GM12878 (cell line): ENCODE measurements around the gene AHNAK. TPM values are rescaled to one million over a fixed set of nuclear protein-coding genes. Genes with fewer than 3 reads are reported as not detected.

ENCODE experiments used
- BACH1 ChIP-seq: fragments of 450-650 bp; IDR thresholded peaks from 2 replicates; pipeline ENCODE4 v1.6.1; 2017; ENCODE audit warnings: mild to moderate bottlenecking, borderline replicate concordance
- BHLHE40 ChIP-seq, 2 experiments: fragments of 450-650 bp in 1 of 2; IDR thresholded peaks; 2 replicates each; pipeline ENCODE4 v1.6.1; 2011 to 2017; ENCODE audit warnings: low read depth in 2 of 2, borderline replicate concordance in 1 of 2, improper control_type of control experiment in 1 of 2, low read length in 1 of 2, mild to moderate bottlenecking in 1 of 2
- EED ChIP-seq: sonication (generic); IDR thresholded peaks from 2 replicates; pipeline ENCODE4 v1.6.1; 2016; ENCODE audit warnings: antibody characterized with exemption, low read depth
- ETV6 ChIP-seq, 2 experiments: fragments of 450-650 bp in 1 of 2; IDR thresholded peaks in 1 of 2; conservative IDR thresholded peaks in 1 of 2; 2 replicates each; pipeline ENCODE4 v1.6.1; 2014; ENCODE audit warnings: antibody characterized with exemption in 1 of 2, borderline replicate concordance in 1 of 2, low read depth in 1 of 2, mild to moderate bottlenecking in 1 of 2, moderate library complexity in 1 of 2
- FOXK2 ChIP-seq: fragments of 450-650 bp; IDR thresholded peaks from 2 replicates; pipeline ENCODE4 v1.6.1; 2017; ENCODE audit warnings: mild to moderate bottlenecking, moderate library complexity
- IKZF1 ChIP-seq: fragments of 450-650 bp; conservative IDR thresholded peaks from 2 replicates; pipeline ENCODE4 v1.6.1; 2017; ENCODE audit warnings: antibody characterized with exemption, mild to moderate bottlenecking
- MTA2 ChIP-seq: fragments of 450-650 bp; IDR thresholded peaks from 2 replicates; pipeline ENCODE4 v1.6.1; 2016; ENCODE audit warnings: low read depth, mild to moderate bottlenecking, moderate library complexity
- POU2F2 ChIP-seq: IDR thresholded peaks from 3 replicates; pipeline ENCODE4 v1.6.1; 2011; ENCODE audit warnings: low read depth, mild to moderate bottlenecking, low read length, borderline replicate concordance
- RUNX3 ChIP-seq: IDR thresholded peaks from 2 replicates; pipeline ENCODE4 v1.6.1; 2012; ENCODE audit warnings: low read length, inconsistent platforms
- SMARCA5 ChIP-seq: fragments of 450-650 bp; IDR thresholded peaks from 2 replicates; pipeline ENCODE4 v1.6.1; 2017; ENCODE audit warnings: mild to moderate bottlenecking
- ZBED1 ChIP-seq: IDR thresholded peaks from 2 replicates; pipeline ENCODE4 v1.6.1; 2016; ENCODE audit warnings: borderline replicate concordance
- polyA plus RNA-seq, 11 experiments: library from polyadenylated mRNA; depleted of rRNA in 4 of 11; unstranded in 6 of 11; stranded (reverse) in 5 of 11; fragments of >200 nt; fragmentation: Nextera tagmentation in 4 of 11; fragmentation: Illumina TruSeq in 1 of 11; extraction: Ambion mirVana in 4 of 11; extraction: Trizol in 1 of 11; gene quantifications; 1 replicate in 1 of 11; 2 replicates in 10 of 11; pipeline versions ENCODE4 v1.2.1 to v1.2.3, GENCODE V29; 2011 to 2016; ENCODE audit warnings: inconsistent platforms in 2 of 11, missing spikeins in 2 of 11, low read depth in 1 of 11
- total RNA-seq, 4 experiments: library from RNA; depleted of rRNA in 3 of 4; stranded (reverse); fragments of >200 nt in 3 of 4; fragmentation: Illumina TruSeq in 1 of 4; extraction: Trizol in 1 of 4; gene quantifications; 2 replicates each; pipeline versions ENCODE4 v1.2.1 to v1.2.3, GENCODE V29; 2013 to 2021
- TF ChIP-seq, protein P1 (sequence below): fragments of 450-650 bp; IDR thresholded peaks from 2 replicates; pipeline ENCODE4 v1.6.1; 2017; ENCODE audit warnings: mild to moderate bottlenecking, moderate library complexity
- TF ChIP-seq, protein P2 (sequence below): IDR thresholded peaks from 2 replicates; pipeline ENCODE4 v1.6.1; 2011; ENCODE audit warnings: borderline replicate concordance, low read depth, mild to moderate bottlenecking, moderate library complexity, low read length; ENCODE audit not compliant: insufficient read depth, poor library complexity, severe bottlenecking

AHNAK gene
- total and polyA plus RNA-seq, 10 of the 15 experiments (the other 5 are each of a cell fraction or from before 2014, with no cell fraction given): 0.76 to 90.3 (median 19.4) TPM

DNA sequence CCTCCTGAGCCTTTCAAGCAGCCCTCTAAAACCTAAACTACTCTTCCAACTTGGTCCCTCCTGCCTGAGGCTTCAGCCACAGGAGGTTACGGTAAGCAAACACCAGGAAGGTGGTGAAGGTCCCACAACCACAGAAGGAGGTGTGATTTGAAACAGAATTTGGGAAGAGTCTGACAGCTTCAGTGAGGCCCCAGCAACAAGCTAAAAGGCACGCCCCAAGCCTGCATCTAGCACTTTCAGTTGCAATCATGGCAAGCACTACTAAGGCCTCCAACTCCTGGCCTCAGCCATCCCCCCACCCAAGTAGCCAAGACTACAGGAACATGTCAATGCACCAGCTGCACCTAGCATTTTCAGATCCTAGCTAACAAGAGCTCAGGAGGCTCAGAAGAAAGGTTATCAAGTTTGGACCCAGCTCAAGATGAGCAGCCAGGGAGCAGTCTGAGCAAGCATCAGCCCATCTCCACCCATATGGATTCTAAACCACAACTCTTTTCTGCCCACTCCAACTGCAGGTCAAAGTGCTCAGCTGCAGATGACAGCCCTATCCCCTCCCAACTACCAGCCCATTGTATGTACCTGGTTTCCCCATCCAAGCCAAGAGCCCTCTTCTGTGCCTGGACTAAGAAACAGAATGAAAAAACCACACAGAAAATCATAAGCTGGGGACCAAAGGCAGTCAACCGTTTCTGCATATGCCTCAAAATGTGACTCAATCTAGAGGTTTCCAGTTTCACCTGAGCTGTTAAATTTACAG lies 10.4 kb upstream of the AHNAK start (continued):
- TF ChIP-seq ETV6 (conservative IDR thresholded peaks at IDR 0.05 in 1 of 2, IDR thresholded peaks at IDR 0.05 in 1 of 2; ENCODE audit: borderline replicate concordance in 1 of 2, low read depth in 1 of 2): no peak; a peak in 1 of 4 replicates
- TF ChIP-seq SMARCA5: peak; percentile 38; the same call in 1 of the 2 replicates
- peak; percentile 73; the same call in 1 of the 2 replicates for TF ChIP-seq RUNX3
- TF ChIP-seq, protein P1, sequence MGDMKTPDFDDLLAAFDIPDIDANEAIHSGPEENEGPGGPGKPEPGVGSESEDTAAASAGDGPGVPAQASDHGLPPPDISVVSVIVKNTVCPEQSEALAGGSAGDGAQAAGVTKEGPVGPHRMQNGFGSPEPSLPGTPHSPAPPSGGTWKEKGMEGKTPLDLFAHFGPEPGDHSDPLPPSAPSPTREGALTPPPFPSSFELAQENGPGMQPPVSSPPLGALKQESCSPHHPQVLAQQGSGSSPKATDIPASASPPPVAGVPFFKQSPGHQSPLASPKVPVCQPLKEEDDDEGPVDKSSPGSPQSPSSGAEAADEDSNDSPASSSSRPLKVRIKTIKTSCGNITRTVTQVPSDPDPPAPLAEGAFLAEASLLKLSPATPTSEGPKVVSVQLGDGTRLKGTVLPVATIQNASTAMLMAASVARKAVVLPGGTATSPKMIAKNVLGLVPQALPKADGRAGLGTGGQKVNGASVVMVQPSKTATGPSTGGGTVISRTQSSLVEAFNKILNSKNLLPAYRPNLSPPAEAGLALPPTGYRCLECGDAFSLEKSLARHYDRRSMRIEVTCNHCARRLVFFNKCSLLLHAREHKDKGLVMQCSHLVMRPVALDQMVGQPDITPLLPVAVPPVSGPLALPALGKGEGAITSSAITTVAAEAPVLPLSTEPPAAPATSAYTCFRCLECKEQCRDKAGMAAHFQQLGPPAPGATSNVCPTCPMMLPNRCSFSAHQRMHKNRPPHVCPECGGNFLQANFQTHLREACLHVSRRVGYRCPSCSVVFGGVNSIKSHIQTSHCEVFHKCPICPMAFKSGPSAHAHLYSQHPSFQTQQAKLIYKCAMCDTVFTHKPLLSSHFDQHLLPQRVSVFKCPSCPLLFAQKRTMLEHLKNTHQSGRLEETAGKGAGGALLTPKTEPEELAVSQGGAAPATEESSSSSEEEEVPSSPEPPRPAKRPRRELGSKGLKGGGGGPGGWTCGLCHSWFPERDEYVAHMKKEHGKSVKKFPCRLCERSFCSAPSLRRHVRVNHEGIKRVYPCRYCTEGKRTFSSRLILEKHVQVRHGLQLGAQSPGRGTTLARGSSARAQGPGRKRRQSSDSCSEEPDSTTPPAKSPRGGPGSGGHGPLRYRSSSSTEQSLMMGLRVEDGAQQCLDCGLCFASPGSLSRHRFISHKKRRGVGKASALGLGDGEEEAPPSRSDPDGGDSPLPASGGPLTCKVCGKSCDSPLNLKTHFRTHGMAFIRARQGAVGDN: 0 out of 2 replicates have a peak, but pooled peaks have one; percentile 7
- TF ChIP-seq ZBED1: 0 out of 2 replicates have a peak, but pooled peaks have one; percentile 46
- TF ChIP-seq EED: peak; percentile 37; the same call in 1 of the 2 replicates
- TF ChIP-seq MTA2: 0 out of 2 replicates have a peak, but pooled peaks have one; percentile 3
- TF ChIP-seq POU2F2: no peak; the same call in 2 of the 3 replicates
- TF ChIP-seq, protein P2, sequence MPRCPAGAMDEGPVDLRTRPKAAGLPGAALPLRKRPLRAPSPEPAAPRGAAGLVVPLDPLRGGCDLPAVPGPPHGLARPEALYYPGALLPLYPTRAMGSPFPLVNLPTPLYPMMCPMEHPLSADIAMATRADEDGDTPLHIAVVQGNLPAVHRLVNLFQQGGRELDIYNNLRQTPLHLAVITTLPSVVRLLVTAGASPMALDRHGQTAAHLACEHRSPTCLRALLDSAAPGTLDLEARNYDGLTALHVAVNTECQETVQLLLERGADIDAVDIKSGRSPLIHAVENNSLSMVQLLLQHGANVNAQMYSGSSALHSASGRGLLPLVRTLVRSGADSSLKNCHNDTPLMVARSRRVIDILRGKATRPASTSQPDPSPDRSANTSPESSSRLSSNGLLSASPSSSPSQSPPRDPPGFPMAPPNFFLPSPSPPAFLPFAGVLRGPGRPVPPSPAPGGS: peak; percentile 2
- TF ChIP-seq BHLHE40 (IDR thresholded peaks at IDR 0.05; ENCODE audit: borderline replicate concordance in 1 of 2, low read depth in 2 of 2, low read length in 1 of 2): peak in 1 of 2 experiments; percentile 18; a peak in 1 of 4 replicates
- TF ChIP-seq IKZF1: 0 out of 2 replicates have a peak, but pooled peaks have one; percentile 9
- TF ChIP-seq BACH1: 0 out of 2 replicates have a peak, but pooled peaks have one; percentile 19
- no peak for TF ChIP-seq FOXK2
